Stromal cell of bone marrow (primary cell): ENCODE data around the gene ZBTB24.
"Not testable (repeated sequence)": the region's sequence is repeated elsewhere in the genome, so short reads cannot be mapped to it uniquely, and the experiment has no call there.

Source experiments
- DNase-seq: peaks from one replicate; pipeline ENCODE4 v3.0.0-alpha.2; 2012; ENCODE audit warnings: low read depth

Gene ZBTB24

DNA sequence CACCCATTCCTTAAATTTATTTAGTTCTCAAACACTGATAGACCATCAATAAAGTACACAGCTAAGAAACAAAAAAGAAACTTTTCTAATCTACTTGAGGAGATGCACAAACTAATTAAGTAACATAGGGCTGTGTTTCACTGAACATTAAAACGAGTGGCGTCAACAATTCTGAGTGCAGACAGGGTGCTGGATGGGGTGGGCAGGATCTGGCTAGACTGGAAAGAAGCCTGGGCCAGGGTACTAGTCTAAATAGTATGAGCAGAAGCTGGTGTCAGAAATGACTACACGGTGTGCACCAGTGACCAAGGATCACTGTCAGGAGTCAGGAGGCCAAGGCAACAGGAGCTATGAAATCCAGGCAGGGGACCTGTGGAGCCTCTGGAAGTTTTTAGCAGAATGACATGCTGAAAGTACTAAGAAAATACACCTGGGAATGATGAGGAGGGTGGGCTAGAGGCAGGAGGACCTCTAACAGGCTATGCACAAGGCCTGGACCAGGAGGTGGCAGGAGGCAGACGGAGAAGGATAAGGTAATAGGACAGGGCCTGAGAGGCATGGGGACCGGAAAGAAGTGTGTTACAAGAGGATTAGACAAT lies 13.3 kb downstream of the ZBTB24 start:
- no peak for DNase-seq

DNA sequence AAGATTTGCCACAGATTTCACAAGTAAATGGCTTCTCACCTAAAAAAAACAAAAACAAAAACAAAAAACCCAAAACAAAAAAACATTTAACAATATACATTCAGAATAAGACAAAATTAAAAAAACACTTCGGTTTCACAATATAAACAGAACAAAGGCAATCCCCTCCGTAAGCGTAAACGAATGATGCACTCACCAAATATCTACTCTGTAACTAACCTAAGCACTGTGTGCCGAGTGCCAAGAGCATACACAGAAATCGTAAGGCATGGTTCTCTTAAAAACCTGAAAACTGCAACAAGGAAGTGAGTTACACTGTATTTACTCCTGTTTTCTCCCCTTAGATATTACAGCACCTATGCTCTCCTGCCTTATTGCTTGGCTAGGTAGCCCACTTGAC lies 15.3 kb downstream of the ZBTB24 start:
- DNase-seq = no peak

DNA sequence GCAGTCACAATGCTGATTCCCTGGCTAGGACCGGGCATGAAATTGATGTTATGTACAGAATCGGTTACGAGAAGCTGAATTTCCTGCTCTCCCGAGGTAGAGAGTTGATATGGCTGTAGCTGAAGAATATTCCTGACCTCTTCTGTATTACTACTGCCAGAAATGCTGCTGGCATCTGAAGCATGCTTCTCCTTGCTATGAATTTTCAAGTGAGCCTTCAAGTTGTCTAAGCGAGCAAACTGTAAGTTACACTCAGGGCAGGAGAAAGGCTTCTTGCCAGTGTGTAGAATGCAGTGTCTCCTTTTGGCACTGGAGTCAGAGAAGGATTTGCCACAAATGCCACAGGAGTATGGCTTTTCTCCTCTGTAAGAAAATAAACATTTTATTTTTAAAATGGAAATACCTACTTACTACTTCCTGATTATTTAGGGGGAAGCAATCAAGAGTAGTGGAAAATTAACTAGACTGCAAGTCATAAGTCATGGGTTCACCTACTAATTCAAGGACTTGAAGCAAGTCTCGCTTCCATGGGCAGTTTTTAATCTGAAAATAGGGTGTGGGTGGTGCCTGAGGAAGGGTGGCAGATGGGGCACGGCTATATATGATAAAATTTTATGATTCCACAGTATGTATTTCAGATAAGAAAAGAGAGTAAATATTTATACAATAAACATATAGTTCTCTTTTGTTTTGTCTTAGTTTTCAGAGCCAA lies 16.7 kb downstream of the ZBTB24 start:
- no peak for DNase-seq

DNA sequence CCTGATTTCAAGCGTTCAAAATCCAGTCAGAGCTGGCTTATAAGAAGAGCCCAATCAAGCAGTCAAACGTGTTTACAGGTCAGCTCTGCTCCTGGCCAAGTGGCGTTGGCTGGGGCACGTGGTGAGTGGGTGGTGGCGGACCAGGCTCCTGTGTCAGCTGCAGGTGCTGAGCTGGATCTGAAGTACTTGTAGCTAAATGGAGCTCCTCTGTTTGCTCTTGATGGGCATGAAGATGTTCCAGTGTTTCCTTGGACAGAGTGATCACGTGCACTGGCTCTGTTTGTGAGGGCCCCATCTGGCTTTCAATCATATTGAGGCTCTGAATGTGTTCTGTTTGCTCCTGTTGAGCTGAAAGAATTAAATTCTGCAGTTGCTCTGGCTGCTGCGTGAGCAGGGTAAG lies 17.2 kb downstream of the ZBTB24 start:
- no peak for DNase-seq

DNA sequence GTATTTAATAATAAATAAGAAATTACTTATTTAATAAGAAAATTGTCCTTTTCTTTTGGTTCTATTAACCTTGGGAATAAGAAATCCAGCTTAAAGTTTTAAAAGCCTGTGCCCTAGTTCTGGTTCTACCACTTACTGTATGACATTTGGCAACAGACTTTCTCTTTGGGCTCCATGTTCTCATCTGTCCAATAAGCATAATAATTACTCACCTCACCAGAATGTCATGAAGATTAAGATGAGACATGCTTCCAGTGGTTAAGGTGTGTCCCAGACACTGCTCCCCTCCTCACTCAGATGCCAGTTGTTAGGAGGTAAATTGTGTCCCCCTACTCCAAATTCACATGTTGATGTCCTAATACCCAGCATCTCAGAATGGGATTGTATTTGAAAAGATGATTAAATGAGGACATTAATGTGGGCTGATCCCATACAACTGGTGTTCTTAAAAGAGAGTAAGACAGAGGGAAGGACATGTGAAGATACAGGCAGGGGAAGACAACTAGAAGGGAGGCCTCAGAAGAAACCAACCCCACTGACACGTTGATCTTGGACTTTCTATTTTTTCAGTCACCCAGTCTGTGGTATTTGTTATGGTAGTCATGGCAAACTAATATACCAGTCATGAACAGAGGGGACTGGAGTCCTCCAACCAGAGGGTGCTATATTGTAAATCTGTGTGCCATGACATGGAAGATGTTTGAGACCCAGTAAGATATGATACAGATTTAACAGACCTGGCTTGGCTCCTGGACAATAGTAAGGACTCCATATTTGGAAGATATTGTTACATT lies 21.1 kb downstream of the ZBTB24 start:
- DNase-seq = no peak

DNA sequence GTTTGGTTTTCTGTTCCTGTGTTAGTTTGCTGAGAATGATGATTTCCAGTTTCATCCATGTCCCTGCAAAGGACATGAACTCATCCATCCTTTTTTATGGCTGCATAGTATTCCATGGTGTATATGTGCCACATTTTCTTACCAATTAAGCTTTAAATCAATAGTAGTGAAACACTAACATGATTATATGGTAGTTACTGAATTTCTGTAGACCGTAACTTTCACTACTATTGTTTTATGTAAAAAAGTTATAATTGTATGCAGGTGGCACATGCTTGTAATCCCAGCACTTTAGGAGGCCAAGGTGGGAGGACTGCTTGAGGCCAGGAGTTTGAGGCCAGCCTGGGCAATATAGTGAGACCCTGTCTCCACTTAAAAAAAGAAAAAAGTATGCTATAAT lies 21.8 kb downstream of the ZBTB24 start:
- DNase-seq = not testable (repeated sequence)

DNA sequence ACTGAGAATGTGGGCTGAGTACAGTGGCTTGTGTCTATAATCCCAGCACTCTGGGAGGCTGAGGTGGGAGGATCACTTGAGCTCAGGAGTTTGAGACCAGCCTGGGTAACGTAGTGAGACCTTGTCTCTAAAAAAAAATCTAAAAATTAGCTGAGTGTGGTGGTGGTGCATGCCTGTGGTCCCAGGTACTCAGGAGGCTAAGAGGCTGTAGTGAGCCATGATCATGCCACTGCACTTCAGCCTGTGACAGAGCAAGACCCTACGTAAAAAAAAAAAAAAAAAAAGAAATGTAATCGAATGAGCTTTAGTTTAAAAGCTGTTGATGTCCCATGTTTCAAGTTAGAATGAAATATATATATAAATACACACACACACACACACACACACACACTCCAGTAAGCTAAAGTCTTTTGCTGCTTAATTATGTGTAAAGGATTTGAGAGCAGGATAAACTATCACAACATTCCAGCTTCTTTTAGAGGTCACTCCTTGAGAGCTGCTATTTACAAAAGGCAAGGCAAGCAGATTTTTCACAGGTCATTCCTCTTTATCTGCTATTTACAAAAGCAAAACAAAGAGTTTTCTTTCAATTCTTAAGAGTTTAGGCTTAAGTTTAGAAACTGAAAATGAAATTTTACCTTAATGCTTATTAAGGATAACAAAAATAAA lies 22.7 kb downstream of the ZBTB24 start:
- no peak for DNase-seq

DNA sequence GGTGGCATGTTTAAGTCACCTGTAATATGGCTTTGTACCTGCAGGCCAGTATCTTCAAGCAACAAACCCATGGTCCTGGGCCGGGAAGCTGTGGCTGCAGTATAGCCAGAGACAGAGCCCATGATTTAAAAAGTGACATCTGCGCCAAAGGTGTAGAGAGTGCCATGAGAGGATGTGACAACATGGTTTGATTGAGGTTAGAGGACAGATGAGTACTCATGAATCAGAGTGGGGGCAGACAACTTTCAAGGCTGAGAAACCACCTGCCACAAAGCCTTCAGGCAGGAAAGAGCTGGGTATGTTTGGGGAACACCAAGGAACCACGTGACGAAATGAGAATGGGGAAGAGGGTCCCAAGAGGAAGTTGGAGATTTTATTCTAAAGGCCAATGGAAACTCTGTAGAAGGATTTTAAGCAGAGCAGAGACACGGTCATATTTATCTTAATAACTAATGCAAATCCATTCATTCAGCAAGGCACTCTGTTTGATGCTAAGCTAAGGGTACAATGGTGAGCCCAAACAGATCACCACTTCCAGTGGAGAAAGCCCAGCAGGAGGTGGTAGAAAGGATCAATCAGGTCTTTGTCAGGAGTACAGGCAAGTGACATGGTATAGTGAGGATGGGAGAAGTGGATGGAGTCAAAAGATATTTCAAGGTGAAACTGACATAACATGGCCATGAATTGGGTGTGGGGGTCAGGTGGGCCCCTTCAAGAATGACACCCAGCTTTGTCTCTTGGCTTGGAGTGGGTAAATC lies 24.1 kb downstream of the ZBTB24 start:
- DNase-seq = no peak

DNA sequence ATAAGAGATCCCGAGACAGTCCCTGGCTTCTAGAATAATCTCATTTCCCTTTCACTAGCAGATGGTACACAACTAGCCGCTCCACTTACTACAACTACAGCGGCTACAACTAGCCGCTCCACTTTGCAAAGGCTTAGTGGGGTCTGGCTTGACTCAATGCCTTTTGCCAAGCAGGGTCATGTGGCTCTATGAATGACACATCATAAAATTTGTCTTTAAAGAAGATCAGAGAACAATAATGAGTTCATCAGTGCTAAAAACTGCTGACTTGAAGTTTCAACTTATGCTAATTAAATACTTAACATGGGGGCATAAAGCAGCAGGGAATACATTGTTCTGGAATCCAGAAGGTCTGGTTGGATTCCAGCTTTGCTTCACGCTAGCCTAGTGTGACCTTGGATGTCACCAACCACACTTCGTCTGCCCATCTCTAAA lies 25.4 kb downstream of the ZBTB24 start:
- no peak for DNase-seq

DNA sequence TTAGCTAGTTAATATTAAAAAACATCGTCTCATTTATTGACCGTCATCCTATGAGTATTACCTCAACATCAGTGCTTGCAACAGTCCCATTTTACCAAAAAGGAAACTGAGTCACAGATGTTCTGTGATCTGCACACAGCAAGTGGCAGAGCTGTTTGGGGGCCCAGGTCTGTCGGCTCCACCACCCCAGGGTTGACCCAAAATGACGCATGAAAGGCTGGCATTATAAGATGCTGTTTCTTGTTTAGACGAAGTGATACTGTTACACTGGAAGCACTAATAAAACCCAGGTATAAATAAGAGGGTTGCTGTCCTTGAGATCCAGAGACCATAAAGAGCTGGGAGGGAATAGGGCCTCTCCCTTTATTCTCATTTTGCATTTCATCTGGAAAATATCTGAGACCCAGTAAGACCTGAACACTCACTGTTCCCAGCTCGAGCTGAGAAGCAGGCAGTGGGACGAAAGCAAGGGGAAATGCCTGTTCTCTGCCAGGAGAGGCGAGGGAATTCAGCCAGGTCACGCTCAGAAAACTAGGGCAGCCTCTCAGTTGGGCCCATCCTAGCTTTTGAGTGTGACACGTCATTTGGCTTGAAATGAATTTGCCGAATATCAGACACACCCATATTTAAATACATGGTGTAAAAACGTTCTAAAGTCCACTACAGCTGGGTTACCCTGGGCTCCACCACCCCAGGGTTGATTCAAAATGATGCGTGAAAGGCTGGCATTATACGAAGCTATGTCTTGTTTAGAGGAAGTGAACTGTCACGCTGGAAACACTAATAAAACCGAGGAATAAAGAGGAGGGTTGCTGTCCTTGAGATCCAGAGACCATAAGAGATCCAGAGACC lies 26.1 kb downstream of the ZBTB24 start:
- peak; percentile 65 for DNase-seq

DNA sequence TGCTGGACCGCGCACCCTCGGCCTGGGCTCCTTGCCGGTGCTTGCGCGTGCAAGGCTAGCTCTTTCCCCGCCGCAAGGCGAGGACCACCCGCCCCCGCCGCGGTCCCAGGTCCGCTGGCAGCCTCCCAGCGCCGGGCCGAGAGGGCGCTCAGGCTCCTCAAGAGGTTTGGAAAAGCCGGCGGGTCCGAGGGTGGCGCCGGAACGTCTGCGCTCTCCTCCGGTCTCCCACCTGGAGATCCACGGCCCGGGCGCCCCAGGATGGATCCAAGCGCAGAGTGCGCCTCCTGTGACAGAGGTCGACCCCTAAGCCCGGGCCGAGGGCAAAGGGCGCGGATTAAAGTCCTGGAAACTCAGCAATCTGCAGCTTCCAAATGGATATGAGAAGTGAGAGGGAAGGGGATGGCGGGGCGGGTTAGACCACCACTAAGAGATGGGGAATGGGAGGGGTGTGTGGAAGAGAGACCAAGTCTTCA lies 26.9 kb downstream of the ZBTB24 start:
- DNase-seq = no peak

DNA sequence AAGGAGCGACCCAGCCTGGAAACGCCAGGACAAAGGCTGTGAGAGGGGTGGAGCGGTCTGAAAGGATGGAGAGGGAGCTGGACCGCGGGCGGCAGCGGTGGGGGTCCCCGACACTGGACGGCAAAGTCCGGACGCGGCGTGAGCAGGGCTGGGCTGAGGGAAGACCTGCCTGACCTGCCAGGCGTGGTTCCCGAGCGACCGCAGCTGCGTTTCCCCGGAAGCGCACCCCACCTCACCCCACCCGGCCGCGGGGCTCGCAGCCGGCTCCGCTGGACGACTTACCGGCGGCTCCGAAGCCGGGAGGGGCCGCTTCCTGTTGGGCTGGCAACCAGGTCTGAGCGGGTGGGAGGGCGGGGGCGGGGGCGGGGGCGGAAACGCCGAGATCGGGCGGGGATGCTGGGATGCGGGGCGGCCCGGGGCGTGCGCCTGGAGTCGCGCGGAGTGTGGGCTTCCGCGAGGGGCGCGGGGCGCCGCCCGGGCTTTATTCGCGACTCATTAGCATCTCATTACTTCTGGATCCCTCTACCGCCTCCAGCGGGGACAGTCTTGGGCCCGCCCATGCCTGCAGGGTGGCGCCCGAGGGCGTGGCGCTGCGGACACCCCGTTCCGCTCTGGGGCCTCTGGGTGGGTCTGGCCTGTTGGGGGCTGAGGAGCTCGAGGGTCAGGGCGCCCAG lies 27.4 kb downstream of the ZBTB24 start, which contains the start of gene MICAL1:
TSS of gene MICAL1 (minus strand) at position 336 of the 674 bp plus-strand sequence. CDS start 1,576 bp downstream, outside the sequence.
- no peak for DNase-seq

DNA sequence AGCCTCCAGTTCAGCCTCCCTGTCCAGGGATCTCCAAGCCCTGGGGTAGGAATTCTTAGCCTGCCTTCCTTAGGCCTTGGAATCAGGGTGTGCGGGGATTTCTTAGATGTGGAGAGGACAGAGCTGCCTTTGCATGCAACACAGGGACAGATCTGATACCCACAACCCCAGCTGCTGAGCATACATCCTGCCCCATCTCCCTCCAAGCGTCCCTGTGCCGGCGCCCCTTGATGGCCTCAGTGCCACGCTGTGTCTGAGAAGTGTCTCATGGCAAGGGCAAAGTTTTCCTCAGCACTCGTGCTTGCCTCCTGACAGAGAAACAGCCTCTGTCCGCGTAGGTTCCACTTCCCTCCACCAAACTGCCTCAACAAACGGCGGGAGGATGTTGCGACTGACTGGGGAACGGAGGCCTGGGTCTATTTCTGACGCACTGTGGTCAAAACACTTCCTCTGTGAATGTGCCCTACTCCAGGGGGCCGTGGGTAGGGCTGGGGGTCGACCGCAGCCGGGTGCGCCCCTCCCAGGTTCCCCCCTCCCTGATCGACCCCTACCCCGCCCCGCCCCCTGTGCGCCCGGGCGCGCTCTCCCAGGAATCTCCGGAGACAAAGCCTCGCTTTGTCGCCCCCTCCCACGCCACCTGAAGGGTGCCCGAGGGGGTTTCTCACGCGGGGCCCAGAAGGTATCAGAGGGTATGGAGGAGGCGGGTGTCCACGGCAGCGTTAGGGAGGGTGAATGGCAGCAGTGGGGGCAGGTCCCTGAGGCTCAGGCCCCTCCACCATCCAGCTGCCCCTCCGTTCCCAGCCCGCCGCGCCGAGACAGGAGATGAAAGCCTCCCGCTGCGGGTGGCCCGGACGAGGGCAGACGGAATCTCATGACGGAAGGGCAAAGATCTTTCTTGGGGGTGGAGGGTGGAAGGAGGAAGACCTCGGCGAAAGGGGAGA lies 28.3 kb downstream of the ZBTB24 start:
- no peak for DNase-seq

DNA sequence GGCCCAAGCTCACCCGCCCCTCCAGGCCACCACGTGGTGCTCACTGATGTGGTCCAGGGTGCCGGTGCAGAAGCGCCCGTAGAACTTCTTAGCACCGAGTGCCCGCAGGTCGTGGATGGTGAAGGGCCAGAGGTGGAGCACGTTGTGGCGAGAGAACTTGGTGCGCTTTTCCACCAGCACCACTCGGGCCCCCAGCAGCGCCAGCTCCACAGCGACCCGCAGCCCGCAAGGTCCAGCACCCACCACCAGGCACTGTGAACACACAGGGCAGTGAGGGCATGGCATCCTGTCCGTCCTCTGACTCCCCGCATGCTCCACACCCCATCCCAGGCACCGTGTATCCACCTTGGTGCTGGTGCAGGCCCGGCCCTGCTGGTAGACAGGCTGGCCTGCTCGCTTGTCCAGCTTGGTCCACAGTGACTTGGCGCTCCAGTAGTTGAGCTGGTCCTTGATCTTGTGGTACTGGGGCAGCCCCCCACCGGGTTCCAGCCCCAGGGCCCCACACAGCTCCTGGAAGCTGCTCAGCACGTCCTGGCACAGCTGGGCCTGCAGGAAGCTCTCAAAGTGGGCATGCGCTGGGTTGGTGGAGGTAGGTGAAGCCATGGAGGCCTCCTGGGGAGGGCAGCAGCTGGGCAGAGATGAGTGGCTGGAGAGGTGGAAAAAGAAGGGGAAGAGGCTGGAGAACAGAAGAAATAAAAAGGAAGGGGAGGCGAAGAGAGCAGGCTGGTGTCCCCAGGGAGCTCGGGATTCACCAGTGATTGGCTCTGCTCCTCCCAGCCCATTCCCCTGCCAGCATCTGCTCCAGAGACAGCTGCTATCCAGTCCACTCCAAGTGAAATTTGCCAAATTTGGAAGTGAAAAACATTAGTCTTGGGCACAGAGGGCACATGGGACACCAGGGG lies 29.2 kb downstream of the ZBTB24 start:
- DNase-seq = no peak

DNA sequence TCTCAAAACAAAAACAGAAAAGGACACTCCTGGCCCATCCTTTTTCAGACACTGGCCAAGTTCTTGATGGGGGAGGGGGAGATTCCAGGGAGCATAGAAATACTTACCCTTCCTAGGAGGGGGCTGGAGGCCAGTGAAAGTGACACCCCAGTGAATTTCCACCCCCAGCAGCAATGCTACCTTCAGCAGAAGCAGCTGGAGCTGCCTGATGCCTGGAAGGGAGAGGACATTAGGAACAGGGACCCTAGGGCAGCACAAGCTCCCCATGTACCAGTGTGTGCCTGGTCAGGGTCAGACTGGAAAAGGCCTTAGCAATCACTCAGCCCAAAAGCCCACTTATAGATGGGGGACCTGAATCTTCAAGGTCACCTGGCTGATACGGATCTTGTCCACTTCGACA lies 29.9 kb downstream of the ZBTB24 start:
- DNase-seq = no peak

DNA sequence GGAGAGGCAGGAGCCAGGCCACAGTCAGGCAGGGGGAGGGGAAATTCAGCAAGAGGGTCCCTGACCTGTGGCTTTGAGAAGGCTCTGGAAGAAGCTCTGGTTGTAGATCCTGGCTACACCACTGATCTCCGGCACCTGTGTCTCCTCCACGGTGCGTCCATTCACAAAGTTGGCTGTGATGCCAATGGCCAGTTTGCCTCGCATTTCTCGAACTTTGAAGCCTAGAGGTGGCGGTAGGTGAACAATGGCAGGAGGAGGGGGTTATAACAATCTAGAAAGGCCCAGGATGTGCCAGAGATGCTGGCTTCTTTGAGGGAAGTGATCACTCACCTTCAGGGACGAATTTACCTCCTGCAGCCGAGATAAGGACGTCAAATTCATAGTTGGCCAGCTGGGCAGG lies 30.8 kb downstream of the ZBTB24 start:
- no peak for DNase-seq

DNA sequence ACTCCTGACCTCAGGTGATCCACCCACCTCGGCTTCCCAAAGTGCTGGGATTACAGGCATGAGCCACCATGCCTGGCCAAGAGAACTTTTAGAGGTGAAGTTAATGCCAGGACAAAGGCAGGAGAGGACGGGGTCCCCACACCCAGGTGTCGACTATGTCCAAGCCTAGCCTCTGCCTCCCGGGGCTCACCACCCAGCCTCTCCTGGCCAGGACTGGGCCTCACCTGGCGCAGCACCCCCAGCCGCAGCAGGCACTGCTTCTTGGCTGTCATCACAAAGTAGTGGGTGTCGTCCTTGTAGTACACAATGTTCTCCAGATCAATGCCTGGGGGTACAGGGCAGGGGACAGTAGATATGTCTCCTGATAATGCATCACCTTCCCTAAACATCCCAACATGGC lies 31.6 kb downstream of the ZBTB24 start:
- no peak for DNase-seq

DNA sequence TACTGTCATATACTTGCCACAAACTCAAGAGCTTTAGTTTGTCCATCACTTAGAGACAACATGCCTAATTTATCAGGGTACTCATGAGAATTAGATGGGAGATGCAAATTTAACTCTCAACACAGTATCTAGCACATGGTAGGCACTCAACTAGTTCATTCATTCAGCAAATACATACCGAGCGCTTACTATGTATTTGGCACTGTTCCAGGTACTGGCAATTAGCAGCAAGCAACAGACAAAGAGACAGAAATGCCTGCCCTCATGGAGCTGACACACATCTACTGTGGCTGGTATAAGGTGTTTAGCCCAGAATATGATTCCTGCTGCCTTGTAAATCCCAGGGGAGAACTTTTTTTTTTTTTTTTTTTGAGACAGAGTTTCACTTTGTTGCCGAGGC lies 32.2 kb downstream of the ZBTB24 start:
- DNase-seq = no peak
